GM18867 (cell line): ENCODE data around the gene PKD1.
"Not testable (repeated sequence)": the region's sequence is repeated elsewhere in the genome, so short reads cannot be mapped to it uniquely, and the experiment has no call there.

ENCODE experiments used
- ATAC-seq: cut with Tn5 transposase; IDR thresholded peaks from one replicate; pipeline ENCODE4 v1.9.1; 2021; ENCODE audit warnings: mild to moderate bottlenecking, moderate library complexity; ENCODE audit not compliant: unreplicated experiment

Gene PKD1

DNA sequence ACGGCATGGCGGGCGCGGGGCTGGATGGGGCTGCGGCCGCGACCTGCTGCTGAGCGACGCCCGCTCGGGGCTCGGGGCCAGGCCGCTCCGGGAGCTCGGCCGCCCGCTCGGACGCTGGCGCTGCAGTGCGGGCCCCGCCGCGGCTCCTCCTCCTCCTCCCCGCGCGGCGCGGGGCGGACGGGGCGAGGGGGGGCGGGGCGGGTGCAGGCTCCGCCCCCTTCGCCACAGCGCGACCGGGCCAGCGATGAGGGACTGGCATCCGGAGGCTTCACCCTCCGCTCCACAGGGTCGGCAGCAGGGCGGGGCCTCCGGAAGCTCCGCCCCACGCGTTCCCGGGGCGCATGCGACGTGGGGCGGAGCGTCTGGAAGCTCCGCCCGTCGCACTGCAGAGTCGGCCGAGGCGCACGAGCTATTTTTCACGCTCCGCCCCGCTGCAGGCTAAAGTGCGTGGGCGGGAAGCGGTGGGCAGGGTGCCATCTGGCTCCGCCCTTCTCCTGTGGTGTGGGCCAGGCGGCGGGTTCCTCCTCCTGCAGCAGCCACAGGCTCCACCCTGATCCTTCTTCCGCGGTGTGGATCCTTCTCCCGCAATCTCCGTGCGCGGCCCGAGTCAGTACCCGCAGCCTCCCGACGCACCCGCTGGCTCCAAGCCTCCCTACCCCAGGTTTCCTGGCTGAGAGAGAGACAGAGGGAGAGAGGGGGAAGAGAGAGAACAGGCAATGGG, at the start of gene PKD1:
Gene PKD1, minus strand, starts transcription at position 129 of the 721 bp plus-strand sequence. CDS start 209 bp downstream, outside the sequence.
- not testable (repeated sequence) for ATAC-seq

GRCh38 chr16:2184962-2185361, 49.3 kb upstream of the PKD1 start:
- ATAC-seq = no peak

- ATAC-seq = no peak
These were observed 48.6 kb upstream of the PKD1 start for GRCh38 chr16:2184346-2184745.

GRCh38 chr16:2183671-2184070, 48.0 kb upstream of the PKD1 start:
- ATAC-seq = no peak

- ATAC-seq = no peak
These were observed 46.3 kb upstream of the PKD1 start for GRCh38 chr16:2181952-2182351.

DNA sequence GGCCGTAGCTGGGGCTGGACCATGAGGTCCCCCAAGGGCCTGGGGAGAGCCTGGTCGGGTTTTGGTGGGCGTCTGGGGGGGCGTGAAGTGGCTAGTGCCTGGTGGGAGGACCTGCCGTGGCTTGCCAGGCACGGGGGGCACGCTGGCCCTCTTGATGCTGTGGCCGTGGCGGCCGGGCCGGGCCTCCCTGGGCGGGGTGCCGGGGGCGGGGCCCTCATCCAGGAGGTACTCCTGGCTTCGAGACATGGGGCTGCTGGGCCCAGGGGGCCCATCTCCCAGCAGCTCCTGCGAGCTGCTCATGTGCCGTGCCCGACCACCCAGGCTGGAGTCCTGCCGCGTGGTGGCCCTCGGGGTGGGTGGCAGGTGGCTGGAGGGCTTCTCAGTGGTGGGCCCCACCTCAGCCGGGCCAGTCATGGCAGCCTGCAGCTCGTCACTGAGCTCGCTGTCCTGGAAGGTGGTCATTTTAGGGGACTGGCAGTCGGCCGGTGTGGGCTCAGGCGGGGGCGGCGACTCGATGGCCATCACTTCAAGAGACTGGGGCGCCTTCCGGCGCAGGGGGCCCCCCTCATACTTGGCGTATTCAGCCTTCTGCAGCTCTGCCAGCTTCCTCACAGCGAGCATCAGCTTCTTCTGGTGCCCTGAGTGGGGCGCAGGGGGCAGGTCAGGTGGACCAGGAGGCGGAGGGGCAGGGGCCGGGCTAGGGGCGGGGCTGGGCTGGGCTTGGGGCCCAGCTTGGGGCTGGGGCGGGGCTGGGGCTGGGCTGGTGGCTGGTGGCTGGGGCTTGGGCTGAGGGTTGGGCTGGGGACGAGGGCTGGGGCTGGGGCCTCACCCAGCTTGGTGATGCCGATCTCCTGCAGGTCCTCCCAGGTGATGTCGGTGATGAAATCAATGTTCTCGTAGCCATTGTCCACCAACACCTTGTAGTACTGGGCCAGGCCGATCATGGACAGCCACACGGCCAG, 45.5 kb upstream of the PKD1 start:
- ATAC-seq = no peak

DNA sequence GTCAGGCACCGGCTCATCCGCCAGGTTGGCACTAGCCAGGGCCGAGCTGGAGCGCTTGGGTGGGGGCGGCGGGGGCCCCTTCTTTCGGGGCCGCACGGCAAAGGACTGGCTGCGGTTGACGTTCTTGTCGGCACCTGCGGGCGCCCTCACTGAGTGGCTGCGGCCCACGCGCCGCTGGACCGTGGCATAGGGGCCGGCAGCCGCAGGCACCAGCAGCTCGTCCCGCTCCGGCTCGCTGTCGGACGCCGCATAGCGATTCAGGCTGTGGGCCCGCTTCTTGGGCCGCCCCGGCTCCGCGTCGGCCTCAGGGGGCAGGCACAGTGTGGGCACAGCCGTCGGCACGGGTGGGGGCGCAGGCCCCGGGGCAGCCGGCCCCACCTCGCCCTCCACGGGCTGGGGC, 44.8 kb upstream of the PKD1 start:
- no peak for ATAC-seq

- no peak for ATAC-seq
These were observed 43.9 kb upstream of the PKD1 start for GRCh38 chr16:2179576-2179975.

DNA sequence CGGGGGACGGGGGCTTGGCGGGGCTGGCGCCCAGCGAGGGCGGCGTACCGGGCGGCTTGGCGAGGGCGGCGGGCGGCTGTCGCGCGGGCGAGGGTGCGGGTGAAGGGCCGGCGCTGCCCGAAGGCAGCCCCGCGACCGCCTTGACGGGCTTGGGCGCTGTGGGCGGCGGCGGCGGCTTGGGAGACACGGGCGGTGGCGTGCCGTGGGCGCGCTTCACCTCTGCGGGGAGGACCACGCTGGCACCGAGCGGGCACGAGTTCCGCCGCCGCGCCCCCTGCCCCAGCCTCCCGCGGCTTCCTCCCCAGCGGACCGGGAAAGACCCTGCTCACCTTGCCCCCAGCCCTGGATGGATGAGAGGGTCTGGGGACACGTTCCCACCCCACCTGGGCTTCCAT, 43.4 kb upstream of the PKD1 start:
- no peak for ATAC-seq

DNA sequence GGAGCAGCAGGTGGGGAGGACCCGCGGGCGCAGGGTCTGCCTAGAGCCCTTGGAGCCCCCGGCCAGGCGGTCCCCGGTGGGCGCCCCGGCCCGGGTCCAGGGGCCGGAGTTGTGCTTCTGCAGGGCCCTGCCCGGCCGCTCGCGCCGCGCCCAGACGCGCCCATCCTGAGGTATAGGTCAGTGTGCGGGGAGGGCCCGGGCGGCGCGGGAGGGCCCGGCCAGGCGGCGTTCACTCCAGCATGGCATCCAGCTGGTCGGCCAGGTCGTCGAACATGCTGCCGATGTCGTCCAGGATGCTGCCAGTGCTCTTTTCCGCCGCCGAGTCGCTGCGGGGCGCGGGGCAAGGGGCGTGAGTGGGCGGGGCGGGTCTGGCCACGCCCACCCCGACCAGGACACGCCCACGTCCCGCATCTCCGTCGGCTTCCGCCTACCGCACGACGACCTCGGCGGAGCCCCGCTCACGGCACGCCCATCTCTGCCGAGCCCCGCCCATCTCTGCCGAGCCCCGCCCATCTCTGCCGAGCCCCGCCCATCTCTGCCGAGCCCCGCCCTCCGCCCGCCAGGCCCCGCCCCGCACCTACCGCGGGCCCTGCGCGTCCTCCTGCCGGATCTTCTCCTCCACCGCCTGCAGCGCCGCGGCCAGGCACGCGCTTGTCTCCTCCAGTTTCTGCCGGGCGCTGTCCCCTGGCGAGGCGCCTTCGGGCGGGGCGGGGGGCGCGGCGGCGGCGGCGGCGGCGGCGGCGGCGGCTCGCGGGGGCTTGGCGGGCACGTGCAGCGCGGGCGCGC, 42.8 kb upstream of the PKD1 start:
- ATAC-seq = no peak

DNA sequence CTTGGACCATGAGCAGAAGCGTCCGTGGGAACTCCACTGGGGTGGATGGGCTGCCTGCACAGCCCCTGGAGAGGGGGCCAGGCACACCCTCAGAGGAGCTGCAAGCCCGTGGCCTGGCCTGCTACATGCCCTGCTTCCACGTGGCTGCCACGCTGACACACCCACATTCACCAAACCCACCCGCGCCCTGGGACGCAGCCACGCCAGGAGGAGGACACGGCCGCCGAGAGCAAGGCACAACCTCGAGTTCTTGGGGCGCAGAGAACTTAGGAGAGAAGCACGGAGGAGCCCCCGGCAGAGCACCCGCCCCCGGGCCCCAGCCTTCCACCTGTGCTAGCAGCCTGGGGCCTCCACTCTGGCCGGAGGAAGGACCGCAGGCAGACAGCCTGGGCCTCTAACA, 41.9 kb upstream of the PKD1 start:
- ATAC-seq = no peak

DNA sequence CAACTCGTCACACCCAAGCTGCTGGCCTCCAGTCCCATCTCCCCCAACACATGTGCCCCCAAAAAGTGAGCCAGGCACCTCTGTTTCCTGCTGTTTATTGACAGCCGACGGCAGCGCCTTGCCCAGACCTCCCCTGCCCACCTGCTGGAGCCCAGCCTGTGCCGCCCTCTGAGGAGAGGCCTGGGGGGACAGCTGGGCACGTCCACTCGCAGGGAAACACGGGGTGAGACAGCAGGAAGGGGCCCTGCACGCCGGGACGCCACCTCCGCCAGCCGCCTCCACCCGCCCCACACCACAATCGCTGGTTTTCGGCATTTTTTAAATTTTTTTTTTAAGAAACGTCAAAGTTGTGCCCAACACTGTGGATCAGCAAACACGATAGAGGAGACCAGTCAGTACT, 41.4 kb upstream of the PKD1 start:
- ATAC-seq = no peak

- ATAC-seq = no peak
These were observed 40.3 kb upstream of the PKD1 start for GRCh38 chr16:2176047-2176446.

- ATAC-seq = no peak
These were observed 39.8 kb upstream of the PKD1 start for GRCh38 chr16:2175454-2175853.

GRCh38 chr16:2174396-2175131, 38.9 kb upstream of the PKD1 start:
- ATAC-seq = no peak

DNA sequence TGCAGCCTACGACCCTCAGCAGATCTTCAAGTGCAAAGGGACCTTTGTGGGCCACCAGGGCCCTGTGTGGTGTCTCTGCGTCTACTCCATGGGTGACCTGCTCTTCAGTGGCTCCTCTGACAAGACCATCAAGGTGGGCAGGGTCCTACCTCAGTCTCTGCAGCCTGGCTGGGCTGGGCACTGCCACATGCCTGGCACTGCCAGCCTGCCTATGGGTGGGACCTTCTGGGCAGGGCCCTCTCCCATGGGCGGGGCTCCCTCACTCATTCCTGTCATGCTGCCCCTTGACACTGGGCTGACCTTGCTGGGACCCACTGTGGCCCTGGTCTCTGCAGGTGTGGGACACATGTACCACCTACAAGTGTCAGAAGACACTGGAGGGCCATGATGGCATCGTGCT, 38.2 kb upstream of the PKD1 start:
- ATAC-seq = no peak

DNA sequence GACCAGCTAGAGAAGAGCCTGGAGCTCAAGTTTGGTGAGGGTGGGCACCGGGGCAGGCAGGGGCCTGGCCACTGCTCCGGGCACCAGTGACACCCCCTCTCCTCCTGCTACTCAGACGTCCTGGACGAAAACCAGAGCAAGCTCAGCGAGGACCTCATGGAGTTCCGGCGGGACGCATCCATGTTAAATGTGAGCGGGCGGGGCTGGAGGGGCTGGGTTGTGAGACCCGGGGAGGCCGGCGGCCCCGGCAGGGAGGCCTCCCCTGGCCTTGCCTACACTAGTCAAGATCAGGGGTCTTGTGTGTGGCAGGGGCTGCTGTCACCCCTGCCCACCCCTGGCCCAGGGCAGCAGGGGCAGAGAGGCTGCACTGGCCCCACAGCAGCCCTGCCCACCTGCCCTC, 37.7 kb upstream of the PKD1 start:
- no peak for ATAC-seq

DNA sequence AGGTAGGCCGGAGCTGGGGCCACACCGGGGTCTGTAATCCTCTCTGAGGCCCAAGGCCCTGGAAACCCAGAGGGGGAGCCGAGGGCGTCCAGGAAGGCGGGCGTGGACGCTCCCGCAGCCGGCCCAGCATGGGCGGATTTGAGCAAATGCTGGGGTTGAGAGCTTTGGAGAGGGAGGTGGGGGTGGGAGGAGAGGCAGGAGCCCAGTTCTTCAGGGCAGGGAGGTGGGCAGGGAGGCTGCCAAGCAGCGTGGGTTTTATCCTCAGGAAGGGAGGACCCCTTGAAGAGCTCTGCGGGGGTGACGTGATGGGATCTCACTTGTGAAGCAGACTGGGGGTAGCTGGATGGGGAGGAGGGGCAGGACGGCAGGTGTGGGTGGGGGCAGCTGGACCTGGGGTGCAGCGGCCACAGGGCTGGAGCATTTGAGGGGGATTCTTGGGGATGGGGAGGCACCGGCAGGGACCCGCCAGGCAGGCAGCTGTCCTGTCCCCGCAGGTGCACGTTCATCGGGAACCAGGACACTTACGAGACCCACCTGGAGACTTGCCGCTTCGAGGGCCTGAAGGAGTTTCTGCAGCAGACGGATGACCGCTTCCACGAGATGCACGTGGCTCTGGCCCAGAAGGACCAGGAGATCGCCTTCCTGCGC, 37.1 kb upstream of the PKD1 start:
- ATAC-seq = no peak

DNA sequence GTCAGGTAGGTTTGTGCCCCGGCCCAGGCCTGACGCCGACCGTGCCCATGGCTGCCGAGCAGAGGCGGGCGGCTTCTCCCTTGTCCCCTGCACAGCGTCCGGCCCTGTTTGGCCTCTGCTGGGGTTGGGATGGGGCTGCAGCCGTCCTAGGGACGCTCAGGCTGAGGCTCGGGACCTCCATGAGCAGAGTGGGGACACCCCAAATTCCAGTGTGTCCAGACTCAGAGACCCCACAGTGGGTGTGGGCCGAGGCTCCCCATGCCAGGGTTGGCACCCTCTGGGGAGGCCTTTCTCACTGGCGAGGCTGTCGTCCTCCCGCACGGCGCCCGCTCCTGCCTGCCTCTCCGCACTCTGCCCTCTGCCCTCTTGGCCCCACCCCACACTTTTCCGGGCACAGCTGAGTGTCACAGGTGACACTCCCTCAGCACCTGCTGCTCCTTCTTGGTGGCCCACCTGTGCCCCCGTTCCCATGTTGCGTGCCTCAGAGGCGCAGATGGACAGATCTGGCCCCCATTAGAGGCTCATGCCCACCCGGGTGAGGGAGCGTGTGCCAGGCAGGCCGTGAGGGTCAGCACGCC, 36.0 kb upstream of the PKD1 start:
- no peak for ATAC-seq
